H9 (cell line): Measurements from ENCODE around the gene MFN2. TPM values are rescaled to one million over a fixed set of nuclear protein-coding genes. Genes with fewer than 3 reads are reported as not detected.

Experiments used
- DNase-seq: peaks from one replicate; pipeline ENCODE4 v3.0.0-alpha.2; 2017
- H2AFZ ChIP-seq: one replicate; pipeline ENCODE4 v1.6.1; 2013; ENCODE audit warnings: mild to moderate bottlenecking, low read length, control low read depth, moderate library complexity
- H2AK5ac ChIP-seq: 2 replicates; pipeline ENCODE4 v1.6.1; 2013; ENCODE audit warnings: low read length, control low read depth, mixed read lengths; ENCODE audit not compliant: insufficient read length
- H2BK120ac ChIP-seq: one replicate; pipeline ENCODE4 v1.6.1; 2013; ENCODE audit warnings: low read depth, mild to moderate bottlenecking, low read length, control low read depth, inconsistent platforms; ENCODE audit not compliant: poor library complexity, severe bottlenecking
- H2BK12ac ChIP-seq: 2 replicates; pipeline ENCODE4 v1.6.1; 2013; ENCODE audit warnings: low read length, control low read depth, mixed read lengths, low read depth; ENCODE audit not compliant: insufficient read length
- H2BK15ac ChIP-seq: 2 replicates; pipeline ENCODE4 v1.6.1; 2013; ENCODE audit warnings: low read depth, low read length, control low read depth
- H2BK20ac ChIP-seq: one replicate; pipeline ENCODE4 v1.6.1; 2013; ENCODE audit warnings: low read depth, mild to moderate bottlenecking, low read length, control low read depth, inconsistent platforms; ENCODE audit not compliant: poor library complexity, severe bottlenecking
- H2BK5ac ChIP-seq: 2 replicates; pipeline ENCODE4 v1.6.1; 2013; ENCODE audit warnings: low read length, control low read depth, mixed read lengths; ENCODE audit not compliant: insufficient read length
- H3K14ac ChIP-seq: 2 replicates; pipeline ENCODE4 v1.6.1; 2013; ENCODE audit warnings: low read length, control low read depth; ENCODE audit not compliant: insufficient read depth
- H3K18ac ChIP-seq: 2 replicates; pipeline ENCODE4 v1.6.1; 2013; ENCODE audit warnings: low read depth, mild to moderate bottlenecking, mixed read lengths, low read length, control low read depth; ENCODE audit not compliant: insufficient read length
- H3K23ac ChIP-seq: 2 replicates; pipeline ENCODE4 v1.6.1; 2013; ENCODE audit warnings: low read length, control low read depth, mixed read lengths, low read depth; ENCODE audit not compliant: insufficient read length
- H3K23me2 ChIP-seq: 2 replicates; pipeline ENCODE4 v1.6.1; 2013; ENCODE audit warnings: low read depth, mild to moderate bottlenecking, mixed read lengths, low read length, control low read depth; ENCODE audit not compliant: insufficient read length, poor library complexity, severe bottlenecking
- H3K27ac ChIP-seq: 2 replicates; pipeline ENCODE4 v1.5.1; 2013; ENCODE audit warnings: low read length, control low read depth, mixed read lengths, low read depth; ENCODE audit not compliant: insufficient read length
- H3K27me3 ChIP-seq: 2 replicates; pipeline ENCODE4 v1.6.1; 2013; ENCODE audit warnings: low read length, control low read depth, inconsistent platforms; ENCODE audit not compliant: insufficient read depth
- H3K4ac ChIP-seq: 2 replicates; pipeline ENCODE4 v1.6.1; 2013; ENCODE audit warnings: low read depth, mild to moderate bottlenecking, control low read depth, inconsistent platforms, low read length, moderate library complexity
- H3K4me1 ChIP-seq: 2 replicates; pipeline ENCODE4 v1.6.1; 2013; ENCODE audit warnings: low read length, control low read depth, inconsistent platforms; ENCODE audit not compliant: insufficient read depth
- H3K4me2 ChIP-seq: 2 replicates; pipeline ENCODE4 v1.6.1; 2013; ENCODE audit warnings: low read length, control low read depth, mixed read lengths; ENCODE audit not compliant: insufficient read length, insufficient read depth
- H3K56ac ChIP-seq: 2 replicates; pipeline ENCODE4 v1.6.1; 2013; ENCODE audit warnings: low read depth, mild to moderate bottlenecking, mixed read lengths, low read length, control low read depth; ENCODE audit not compliant: insufficient read length
- H3K79me1 ChIP-seq: 2 replicates; pipeline ENCODE4 v1.6.1; 2013; ENCODE audit warnings: low read depth, mild to moderate bottlenecking, moderate library complexity, low read length, control low read depth, inconsistent platforms; ENCODE audit not compliant: insufficient read depth, poor library complexity, severe bottlenecking
- H3K79me2 ChIP-seq: 2 replicates; pipeline ENCODE4 v1.6.1; 2013; ENCODE audit warnings: low read length, control low read depth, inconsistent platforms; ENCODE audit not compliant: insufficient read depth
- H3K9ac ChIP-seq: 2 replicates; pipeline ENCODE4 v1.6.1; 2013; ENCODE audit warnings: low read length, control low read depth, mixed read lengths; ENCODE audit not compliant: insufficient read length; ENCODE audit errors: extremely low read depth
- H3K9me3 ChIP-seq: one replicate; pipeline ENCODE4 v1.6.1; 2013; ENCODE audit warnings: low read depth, low read length, inconsistent platforms; ENCODE audit not compliant: control insufficient read depth
- H3T11ph ChIP-seq: one replicate; pipeline ENCODE4 v1.6.1; 2013; ENCODE audit warnings: mild to moderate bottlenecking, low read length, control low read depth, inconsistent platforms
- H4K20me1 ChIP-seq: one replicate; pipeline ENCODE4 v1.6.1; 2013; ENCODE audit not compliant: control insufficient read depth, insufficient read length, insufficient read depth
- H4K5ac ChIP-seq: 2 replicates; pipeline ENCODE4 v1.6.1; 2013; ENCODE audit warnings: low read depth, mild to moderate bottlenecking, mixed read lengths, low read length, control low read depth; ENCODE audit not compliant: insufficient read length
- H4K8ac ChIP-seq: replicated peaks from 2 replicates; pipeline ENCODE4 v1.6.1; 2013; ENCODE audit warnings: low read length, control low read depth, mixed read lengths, low read depth; ENCODE audit not compliant: insufficient read length
- H4K91ac ChIP-seq: 2 replicates; pipeline ENCODE4 v1.6.1; 2013; ENCODE audit warnings: low read depth, mild to moderate bottlenecking, moderate library complexity, mixed read lengths, low read length, control low read depth; ENCODE audit not compliant: insufficient read length
- H3K27ac Mint-ChIP-seq, 3 experiments: 2 replicates in 2 of 3; 3 replicates in 1 of 3; pipeline ENCODE4 v1.8.0; 2020 to 2021; ENCODE audit warnings: mixed read lengths in 3 of 3, mild to moderate bottlenecking in 1 of 3, moderate library complexity in 1 of 3
- H3K27me3 Mint-ChIP-seq: 2 replicates; pipeline ENCODE4 v1.8.0; 2021; ENCODE audit warnings: low read depth, mild to moderate bottlenecking, moderate library complexity, mixed read lengths
- H3K36me3 Mint-ChIP-seq, 3 experiments: 2 replicates in 2 of 3; 3 replicates in 1 of 3; pipeline ENCODE4 v1.8.0; 2020 to 2021; ENCODE audit warnings: low read depth in 3 of 3, mixed read lengths in 3 of 3; ENCODE audit not compliant: insufficient read depth in 1 of 3
- H3K4me1 Mint-ChIP-seq, 2 experiments: 2 replicates each; pipeline ENCODE4 v1.8.0; 2020; ENCODE audit warnings: mixed read lengths in 2 of 2
- H3K4me3 Mint-ChIP-seq, 2 experiments: 2 replicates in 1 of 2; 3 replicates in 1 of 2; pipeline ENCODE4 v1.8.0; 2020 to 2021; ENCODE audit warnings: mild to moderate bottlenecking in 2 of 2, mixed read lengths in 2 of 2, moderate library complexity in 1 of 2
- H3K9me3 Mint-ChIP-seq, 2 experiments: 2 replicates in 1 of 2; 3 replicates in 1 of 2; pipeline ENCODE4 v1.8.0; 2020; ENCODE audit warnings: mild to moderate bottlenecking in 2 of 2, mixed read lengths in 2 of 2, moderate library complexity in 1 of 2
- CTCF ChIP-seq: fragments of 200-600 bp; sonication (generic); conservative IDR thresholded peaks from 3 replicates; pipeline ENCODE4 v1.8.0; 2021; ENCODE audit warnings: antibody characterized with exemption, mild to moderate bottlenecking
- WGBS: extraction: QIAGEN DNeasy Blood & Tissue Kit; methylation state at CpG from one replicate; pipeline ENCODE4 v1.1.7; 2013; ENCODE audit warnings: missing lambda C conversion rate, low lambda C conversion rate, mixed read lengths; ENCODE audit not compliant: insufficient read length; ENCODE audit errors: extremely low coverage; 5-methylcytosine and 5-hydroxymethylcytosine counted together
- total RNA-seq: library from RNA; stranded (reverse); gene quantifications from 2 replicates; pipeline ENCODE4 v1.2.1, GENCODE V29; 2021

The MFN2 gene
- total RNA-seq, 1 experiment from 2014 or later: 61.4 TPM

DNA sequence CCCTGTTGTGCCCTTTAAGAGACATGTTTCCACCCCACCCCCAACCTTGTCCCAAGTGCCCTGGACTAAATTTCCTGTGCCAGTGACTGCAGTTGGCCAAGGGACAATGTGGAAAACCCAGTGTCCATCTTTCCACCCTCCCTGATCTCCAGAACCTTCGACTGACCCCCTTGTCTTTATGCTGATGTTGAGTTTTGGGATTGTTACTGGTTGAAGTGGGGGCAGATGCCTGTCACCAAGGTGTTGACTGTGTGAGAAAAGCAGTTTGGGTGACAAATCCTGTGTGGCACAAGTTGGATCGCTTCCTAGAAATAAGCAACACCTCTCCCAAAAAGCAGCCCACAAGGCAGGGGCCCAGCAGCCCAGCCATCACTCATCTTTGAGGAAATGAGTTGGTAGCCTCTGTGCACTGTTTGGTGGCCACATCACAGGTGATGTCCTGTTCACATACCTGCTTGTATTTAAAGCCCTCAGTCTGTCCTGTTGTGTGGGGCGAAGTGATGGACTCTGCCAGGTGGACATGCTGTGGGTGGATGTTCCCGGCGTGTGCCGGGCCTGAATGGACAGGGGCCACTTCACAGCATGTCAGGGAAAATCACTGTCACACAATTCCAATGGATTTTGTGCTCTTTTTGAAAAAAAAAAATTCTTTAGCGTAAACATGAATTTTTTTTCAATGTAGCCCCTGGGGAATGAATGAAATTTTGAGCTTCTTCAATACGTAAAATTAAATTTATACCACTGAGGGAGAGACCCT is 32.5 kb downstream of the MFN2 start:
- no peak overlapping the region for H3K4me2 ChIP-seq
- H3K36me3 Mint-ChIP-seq: peaks cover 31 to 53% (median 52%) of the 10 kb centered on the region in 3 experiments

More for the DNA sequence above, 32.5 kb downstream of the MFN2 start:
- Histone ChIP-seq H4K5ac (no peak overlapping the region), H3K14ac (no peak overlapping the region), H3K79me1 (no peaks in the 10 kb centered on the region), H2AK5ac (no peak overlapping the region), H4K20me1 (no peaks in the 10 kb centered on the region), H3K27me3 (no peaks in the 10 kb centered on the region), H4K8ac (no peak overlapping the region), H3K4me1 (no peaks in the 10 kb centered on the region; the same call in 1 of the 2 replicates), H3K56ac (no peak overlapping the region), H3K27ac (no peak overlapping the region), H3K23ac (no peak overlapping the region), H3K9me3 (no peaks in the 10 kb centered on the region), H2BK12ac (no peak overlapping the region), H2BK20ac (no peak overlapping the region), H2BK15ac (no peak overlapping the region), H3K79me2 (no peaks in the 10 kb centered on the region), H3K4ac (no peak overlapping the region), H3K23me2 (no peaks in the 10 kb centered on the region), H2BK5ac (no peak overlapping the region), H3T11ph (no peak overlapping the region), H2AFZ (no peak overlapping the region), H4K91ac (no peak overlapping the region), H3K9ac (no peak overlapping the region), H3K18ac (no peak overlapping the region), H2BK120ac (no peak overlapping the region)
- peaks cover 5 to 8% of the 10 kb centered on the region in 2 experiments; a peak in 3 of 4 replicates for H3K4me1 Mint-ChIP-seq
- H3K27me3 Mint-ChIP-seq: no peaks in the 10 kb centered on the region
- peaks cover 3 to 8% of the 10 kb centered on the region in 2 experiments; a peak in 3 of 5 replicates for H3K9me3 Mint-ChIP-seq
- no peak overlapping the region for H3K4me3 Mint-ChIP-seq
- no peak for DNase-seq
- no peak for TF ChIP-seq CTCF
- WGBS: no CpG with 5 or more reads among the region's 8 CpGs
- H3K27ac Mint-ChIP-seq: no peak overlapping the region
